ENCODE data around the gene LPCAT4. TPM values are rescaled to one million over a fixed set of nuclear protein-coding genes. Genes with fewer than 3 reads are reported as not detected.

Gene LPCAT4
- total and polyA plus RNA-seq, 2 of the 8 experiments (the other 6 are each of a cell fraction or from before 2014, with no cell fraction given): 69.3 to 109 TPM

DNA sequence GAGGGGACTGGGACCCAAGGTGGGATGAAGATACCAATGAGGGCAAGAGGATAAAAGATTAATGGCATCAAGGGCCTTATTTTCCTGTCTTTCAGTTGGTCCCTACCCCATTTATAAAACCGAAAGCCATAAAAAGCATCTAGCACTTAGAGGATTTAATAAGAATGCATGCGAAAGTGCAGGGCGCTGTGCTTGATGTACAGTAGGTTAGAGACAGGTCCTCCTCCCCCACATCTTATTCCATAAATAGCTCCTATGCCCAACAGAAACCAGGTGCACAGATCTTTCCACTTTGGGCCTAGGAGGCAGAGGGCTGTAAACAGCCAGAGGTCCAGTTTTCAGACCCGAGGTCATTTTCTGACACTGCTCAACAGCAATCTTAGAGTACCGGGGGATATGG lies 1.2 kb downstream of the LPCAT4 start:
- no peak for DNase-seq (ENCODE audit: low read depth in 1 of 2, low spot score in 2 of 2)
- no peak for FAIRE-seq
- H4K8ac ChIP-seq (ENCODE audit: extremely low read depth, insufficient read depth, low read length): no peak overlapping the region
- WGBS, 2 experiments (ENCODE audit: extremely low coverage in 1 of 2, insufficient coverage in 1 of 2, insufficient read length in 1 of 2, insufficient replicate concordance in 2 of 2, low coverage in 1 of 2, low lambda C conversion rate in 2 of 2, missing lambda C conversion rate in 1 of 2): 68% methylated on average over 5 of the region's 5 CpGs; no CpG with 5 or more reads in 1 of the 2 experiments
- no peak overlapping the region for H4K91ac ChIP-seq (replicated peaks; ENCODE audit: insufficient read length, low read length)
- peaks cover 4 to 21% of the 10 kb centered on the region in 2 experiments; a peak in 3 of 4 replicates for H3K79me2 ChIP-seq (ENCODE audit: control insufficient read depth in 1 of 2, insufficient read depth in 2 of 2, low read length in 2 of 2)
- H3K79me1 ChIP-seq (ENCODE audit: low read depth, low read length): peaks cover 14% of the 10 kb centered on the region
- H3K4me3 ChIP-seq (ENCODE audit: extremely low read depth in 1 of 4, insufficient read depth in 2 of 4, low read depth in 3 of 4, low read length in 4 of 4): peak overlapping the region; percentile 71 to 96 (median 84)
- H2BK15ac ChIP-seq (ENCODE audit: low read length): peak overlapping the region; percentile 46; the same call in 1 of the 2 replicates
- H4K5ac ChIP-seq (ENCODE audit: insufficient read length, low read depth, low read length): no peak overlapping the region
- CTCF ChIA-PET (ENCODE audit: partially characterized antibody): interaction anchor here (0.6 to 2.6 kb wide), 3 partner anchors 11 to 269 kb away, joined by 3 to 16 read pairs (median 3); partner anchors contain the start of genes NOP10 and NUTM1
- H3K56ac ChIP-seq (replicated peaks; ENCODE audit: insufficient read length, low read depth, low read length): no peak overlapping the region
- peaks cover 4% of the 10 kb centered on the region; the same call in 1 of the 2 replicates for H3K23me2 ChIP-seq (ENCODE audit: low read depth, low read length)
- H2BK120ac ChIP-seq (replicated peaks; ENCODE audit: low read depth, low read length): no peak overlapping the region
- peaks cover 8% of the 10 kb centered on the region in 2 experiments for H4K20me1 ChIP-seq (replicated peaks in 1 of 2; ENCODE audit: control insufficient read depth in 1 of 2, insufficient read depth in 2 of 2, low read length in 2 of 2)
- H3K9me3 ChIP-seq (ENCODE audit: insufficient read depth in 2 of 2, low read depth in 1 of 2, low read length in 1 of 2): no peaks in the 10 kb centered on the region
- TF ChIP-seq CHD1 (IDR thresholded peaks at IDR 0.05; ENCODE audit: low read depth, low read length) (no peak), KDM5A (IDR thresholded peaks at IDR 0.05; ENCODE audit: low read length) (no peak), YY1 (IDR thresholded peaks at IDR 0.05; ENCODE audit: low read depth, low read length) (no peak), CHD2 (IDR thresholded peaks at IDR 0.05; ENCODE audit: low read length) (no peak), NRF1 (IDR thresholded peaks at IDR 0.05; ENCODE audit: low read depth, low read length) (no peak), GTF2F1 (IDR thresholded peaks at IDR 0.05; ENCODE audit: borderline replicate concordance, low read depth, low read length) (no peak), SIX5 (IDR thresholded peaks at IDR 0.05; ENCODE audit: low read depth, low read length) (no peak)
- H3K9ac ChIP-seq (replicated peaks in 1 of 4; ENCODE audit: extremely low read depth in 1 of 4, low read depth in 3 of 4, low read length in 3 of 4): no peak overlapping the region
- H3K23ac ChIP-seq (ENCODE audit: insufficient read length): no peak overlapping the region
- H2AK5ac ChIP-seq (ENCODE audit: low read depth, low read length): no peak overlapping the region
- H3K4ac ChIP-seq (replicated peaks; ENCODE audit: insufficient read length, low read depth, low read length): no peak overlapping the region
- H2AFZ ChIP-seq (ENCODE audit: low read length): no peak overlapping the region
- peaks cover 0 to 17% (median 7%) of the 10 kb centered on the region in 4 experiments; a peak in 4 of 8 replicates for H3K36me3 ChIP-seq (ENCODE audit: control insufficient read depth in 2 of 4, insufficient read depth in 4 of 4, low read length in 3 of 4)
- H2BK5ac ChIP-seq (ENCODE audit: low read depth, low read length): no peak overlapping the region
- no peaks in the 10 kb centered on the region for H3K27me3 ChIP-seq (replicated peaks in 1 of 4; ENCODE audit: control insufficient read depth in 3 of 4, extremely low read depth in 1 of 4, insufficient read depth in 3 of 4, low read length in 3 of 4)
- peak overlapping the region; percentile 26 to 93 for H3K4me2 ChIP-seq (ENCODE audit: insufficient read depth in 1 of 2, low read depth in 2 of 2, low read length in 2 of 2)
- peaks cover 5 to 12% (median 7%) of the 10 kb centered on the region in 4 experiments for H3K4me1 ChIP-seq (replicated peaks in 1 of 4; ENCODE audit: control insufficient read depth in 3 of 4, insufficient read depth in 4 of 4, low read length in 3 of 4)
- no peak overlapping the region for H3K14ac ChIP-seq (ENCODE audit: insufficient read length)
- H3K18ac ChIP-seq (ENCODE audit: extremely low read depth, low read length): no peak overlapping the region; the same call in 1 of the 2 replicates
- POLR2A ChIA-PET (ENCODE audit: partially characterized antibody): interaction anchor here (1.0 to 4.2 kb wide), 6 partner anchors 9 to 200 kb away, joined by 4 to 35 read pairs (median 18); partner anchors contain the start of genes NOP10, NUTM1 and SLC12A6
- H2BK12ac ChIP-seq (ENCODE audit: low read depth, low read length): no peak overlapping the region
- no peak overlapping the region for H3K27ac ChIP-seq (ENCODE audit: low read depth, low read length)
- H2BK20ac ChIP-seq (ENCODE audit: low read length): no peak overlapping the region

Measured in H1 (cell line).